GM18502 (cell line): Measurements from ENCODE around the gene RTN4RL1.
"Not testable (repeated sequence)": the region's sequence is repeated elsewhere in the genome, so short reads cannot be mapped to it uniquely, and the experiment has no call there.

Experiments used
- ATAC-seq: cut with Tn5 transposase; IDR thresholded peaks from one replicate; pipeline ENCODE4 v1.9.1; 2021; ENCODE audit warnings: mild to moderate bottlenecking; ENCODE audit not compliant: unreplicated experiment, poor library complexity

RTN4RL1 gene

DNA sequence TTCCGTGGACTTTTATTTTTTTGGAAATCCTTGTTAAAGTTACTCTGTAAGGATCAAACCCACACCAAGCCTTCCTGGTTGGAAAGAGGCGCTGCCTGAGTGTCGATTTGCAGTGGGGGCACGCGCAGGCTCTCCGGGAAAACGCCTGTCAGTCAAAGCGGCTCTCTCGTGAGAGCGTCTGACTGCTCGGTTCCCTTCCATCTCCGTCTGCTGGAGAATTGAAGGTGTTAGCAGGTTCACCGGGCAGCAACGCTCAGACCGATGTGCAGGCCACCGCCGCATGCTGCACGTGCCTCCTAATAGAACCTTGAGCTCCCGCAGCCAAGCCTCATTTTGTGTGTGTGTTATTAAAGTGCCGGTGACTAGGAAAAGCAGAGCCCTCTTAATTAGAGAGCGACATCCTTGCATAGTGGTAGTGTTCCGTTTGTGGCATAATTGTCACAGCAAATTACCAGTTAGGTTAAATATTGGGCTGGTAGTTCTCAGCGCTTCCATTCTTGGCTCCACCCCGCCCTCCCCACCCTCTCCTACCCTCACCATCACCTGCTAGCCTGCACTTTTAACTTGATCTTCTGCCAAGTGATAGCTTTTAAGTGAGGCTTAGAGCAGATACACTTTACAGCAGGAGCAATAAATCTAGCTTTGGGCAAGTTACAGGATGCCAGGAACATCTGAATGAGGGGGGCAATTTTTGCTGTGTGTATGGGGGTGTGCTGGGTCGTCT is 119.8 kb downstream of the RTN4RL1 start:
- no peak for ATAC-seq

DNA sequence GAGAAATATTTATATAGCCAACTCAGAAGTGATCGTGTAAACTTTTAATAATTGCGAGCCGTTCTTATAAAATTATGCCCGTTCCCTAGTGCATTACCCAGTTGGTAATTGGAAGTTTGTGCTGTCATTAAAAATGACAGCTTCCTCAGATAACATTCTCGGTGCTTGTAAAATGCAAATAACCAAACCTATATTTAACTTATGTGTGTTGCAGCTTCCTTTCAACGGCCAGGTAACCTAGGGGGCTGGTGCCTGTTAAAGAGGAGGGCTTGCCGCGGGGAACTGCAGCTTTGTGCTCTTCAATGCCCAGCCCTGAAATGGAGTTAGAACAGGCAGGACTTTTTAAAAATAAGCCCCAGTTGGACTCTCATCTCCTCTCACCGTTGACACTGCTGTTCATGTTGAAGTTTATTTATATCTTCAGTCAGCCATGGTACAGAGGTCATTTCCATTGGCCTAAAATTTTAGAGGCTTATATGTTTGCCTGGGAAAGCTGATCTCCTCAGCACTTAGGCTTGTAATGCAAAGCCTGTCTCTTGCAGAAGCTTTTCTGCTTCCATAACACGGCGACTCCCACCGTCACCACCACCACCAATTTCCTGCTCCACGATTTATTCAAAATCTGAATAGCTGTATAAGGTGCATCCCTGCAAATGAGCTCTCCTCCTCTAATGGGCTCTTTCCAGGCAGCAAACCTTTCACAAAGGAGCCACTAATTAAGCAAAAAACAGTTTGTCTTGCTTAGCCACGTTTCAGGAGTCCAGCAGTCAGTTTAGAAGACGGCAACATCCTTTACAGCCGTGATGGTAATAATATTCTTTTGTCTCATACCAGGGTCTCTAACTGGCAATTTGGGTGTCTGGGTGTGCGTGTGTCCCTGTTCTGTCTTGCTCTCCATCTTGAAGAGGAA is 120.6 kb downstream of the RTN4RL1 start:
- no peak for ATAC-seq

DNA sequence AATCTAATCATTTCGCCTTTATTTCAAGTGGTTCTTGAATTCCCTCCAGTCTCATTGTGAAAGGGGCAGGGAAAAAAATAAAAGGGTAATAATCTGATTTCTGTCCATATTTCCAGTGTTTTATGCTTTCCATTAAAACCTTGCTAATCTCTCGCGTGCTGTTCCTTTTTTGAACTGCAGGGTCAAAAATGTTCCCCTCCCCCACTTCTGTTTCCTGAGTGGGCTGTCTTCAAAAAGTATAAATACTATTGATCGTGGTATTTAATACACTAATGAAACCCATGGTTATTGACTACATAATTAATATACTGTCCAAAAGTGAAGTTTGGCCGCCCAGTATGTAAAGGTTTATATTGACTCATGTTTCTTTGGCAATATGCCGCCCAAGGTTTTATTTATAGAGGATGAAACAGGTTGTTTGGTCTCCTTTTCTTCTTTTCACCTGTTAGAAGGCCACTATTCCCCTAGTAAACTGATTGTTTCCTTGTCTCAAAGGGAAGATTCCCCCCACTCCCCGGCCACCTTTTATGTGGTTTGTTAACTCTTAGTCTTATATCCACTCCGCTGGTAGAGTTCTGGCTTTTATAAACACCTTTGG is 125.6 kb downstream of the RTN4RL1 start:
- ATAC-seq, result no peak

DNA sequence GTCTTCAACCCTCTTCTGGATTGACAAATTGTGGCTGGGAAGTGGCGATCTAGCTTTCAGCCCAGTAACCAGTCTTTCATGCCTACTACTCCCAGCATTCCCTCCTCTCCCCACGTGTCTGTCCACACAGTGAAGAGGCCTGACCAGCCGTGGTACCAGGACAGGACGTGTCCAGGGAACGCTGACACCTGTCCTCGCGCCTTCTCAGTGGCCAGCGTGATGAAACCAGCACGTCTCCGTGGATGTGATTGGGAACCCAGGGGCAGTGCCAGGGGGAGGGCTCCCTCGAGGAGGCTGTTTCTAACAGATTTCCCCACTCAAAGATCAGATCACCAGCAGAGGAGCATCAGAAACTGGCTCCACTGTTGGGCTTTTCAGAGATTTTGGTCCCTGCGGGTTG is 126.3 kb downstream of the RTN4RL1 start:
- ATAC-seq, result no peak

DNA sequence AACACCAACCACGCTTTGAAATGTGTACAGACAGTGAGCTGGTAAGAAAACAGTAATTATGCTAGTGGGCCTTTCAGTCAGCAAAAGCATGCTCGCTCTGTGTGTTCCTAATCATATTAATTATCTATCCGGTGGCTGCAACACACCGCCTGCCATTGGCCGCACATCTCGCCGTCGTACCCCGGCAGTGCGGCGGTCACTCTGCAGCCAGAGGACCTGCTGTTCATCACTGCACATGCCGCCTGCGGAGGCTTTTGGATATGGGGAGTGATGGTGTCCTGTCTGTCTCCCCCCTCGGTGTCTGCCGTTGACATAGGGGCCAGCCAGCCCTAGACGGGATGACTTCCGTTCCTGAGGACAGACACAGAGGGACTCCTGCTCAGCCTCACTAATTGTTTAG is 126.8 kb downstream of the RTN4RL1 start:
- no peak for ATAC-seq

DNA sequence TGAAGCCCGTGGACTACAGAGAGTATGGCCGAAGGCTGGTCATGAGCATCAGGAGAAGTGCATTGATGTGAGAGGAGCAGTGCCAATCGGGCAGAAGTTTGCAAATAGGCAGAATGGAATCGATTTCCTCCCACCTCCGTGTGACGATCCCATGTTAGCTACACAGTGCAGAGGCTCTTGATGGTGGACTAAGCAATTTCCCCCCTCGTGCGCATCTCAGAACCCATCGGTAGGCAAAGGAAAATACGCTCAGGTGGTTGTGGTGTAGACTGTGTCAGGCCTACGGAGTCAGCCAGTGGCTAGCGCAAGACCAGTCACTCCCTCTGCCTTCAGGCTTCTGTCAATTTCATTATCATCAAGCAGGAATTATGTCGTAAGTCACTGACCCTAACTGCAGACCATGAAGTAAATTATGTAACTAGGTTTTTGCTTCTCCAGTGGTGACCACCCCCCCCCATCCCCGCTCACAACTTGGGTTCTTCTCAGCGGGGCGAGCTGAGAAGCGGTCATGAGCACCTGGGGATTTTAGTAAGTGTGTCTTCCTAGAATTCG is 128.0 kb downstream of the RTN4RL1 start:
- no peak for ATAC-seq

DNA sequence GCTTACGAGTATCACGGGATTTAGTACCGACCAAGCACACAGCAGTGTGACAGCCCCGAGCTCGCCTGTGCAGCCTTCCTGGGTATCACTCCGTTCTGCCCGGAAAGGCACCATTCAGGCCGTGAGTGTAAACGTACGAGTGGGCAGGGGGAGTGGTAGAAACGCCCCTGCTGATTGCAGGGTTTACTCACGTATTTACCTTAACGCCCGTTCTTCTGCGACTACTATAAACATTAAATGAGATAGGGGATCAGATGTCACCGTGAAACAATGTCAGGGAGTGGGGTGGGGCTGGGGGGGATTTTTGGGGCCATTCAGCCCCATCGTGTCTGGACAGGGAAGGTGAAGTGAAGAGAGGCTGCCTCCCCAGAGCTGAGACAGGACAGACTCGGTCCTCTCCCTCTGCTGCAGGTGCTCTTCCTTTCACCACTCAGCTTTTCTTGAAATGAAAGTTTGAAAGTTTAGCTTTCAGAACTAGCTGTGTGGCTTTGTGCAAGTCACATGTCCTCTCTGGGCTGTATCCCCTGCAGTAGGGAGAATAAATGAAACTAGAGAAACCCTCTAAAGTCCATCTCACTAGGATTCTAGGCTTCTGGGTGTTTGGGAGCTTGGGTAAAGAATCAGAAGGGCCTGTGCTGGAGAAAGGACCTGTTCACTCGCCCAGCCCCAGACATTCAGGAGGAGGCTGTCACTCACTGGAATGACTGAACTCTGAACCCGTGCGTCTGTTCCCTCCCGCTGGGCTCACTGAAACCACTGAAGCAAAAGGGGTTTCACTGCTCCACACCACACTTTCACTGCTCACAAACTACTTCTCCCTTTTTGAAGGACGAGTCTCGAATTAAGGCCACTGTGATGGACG is 128.7 kb downstream of the RTN4RL1 start:
- ATAC-seq, result peak; percentile 54

DNA sequence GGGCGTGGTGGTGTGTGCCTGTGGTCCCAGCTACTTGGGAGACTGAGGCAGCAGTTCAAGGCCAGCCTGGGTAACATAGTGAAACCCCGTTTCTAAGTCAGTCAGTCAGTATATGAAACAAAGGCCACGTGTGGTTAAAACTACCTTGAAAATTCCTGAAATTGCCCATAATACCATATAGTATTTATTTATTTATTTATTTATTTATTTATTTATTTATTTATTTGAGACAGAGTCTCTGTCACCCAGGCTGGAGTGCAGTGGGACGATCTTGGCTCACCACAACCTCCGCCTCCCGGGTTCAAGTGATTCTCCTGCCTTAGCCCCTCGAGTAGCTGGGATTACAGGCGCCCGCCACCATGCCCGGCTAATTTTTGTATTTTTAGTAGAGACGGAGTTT is 129.7 kb downstream of the RTN4RL1 start:
- not testable (repeated sequence) for ATAC-seq

DNA sequence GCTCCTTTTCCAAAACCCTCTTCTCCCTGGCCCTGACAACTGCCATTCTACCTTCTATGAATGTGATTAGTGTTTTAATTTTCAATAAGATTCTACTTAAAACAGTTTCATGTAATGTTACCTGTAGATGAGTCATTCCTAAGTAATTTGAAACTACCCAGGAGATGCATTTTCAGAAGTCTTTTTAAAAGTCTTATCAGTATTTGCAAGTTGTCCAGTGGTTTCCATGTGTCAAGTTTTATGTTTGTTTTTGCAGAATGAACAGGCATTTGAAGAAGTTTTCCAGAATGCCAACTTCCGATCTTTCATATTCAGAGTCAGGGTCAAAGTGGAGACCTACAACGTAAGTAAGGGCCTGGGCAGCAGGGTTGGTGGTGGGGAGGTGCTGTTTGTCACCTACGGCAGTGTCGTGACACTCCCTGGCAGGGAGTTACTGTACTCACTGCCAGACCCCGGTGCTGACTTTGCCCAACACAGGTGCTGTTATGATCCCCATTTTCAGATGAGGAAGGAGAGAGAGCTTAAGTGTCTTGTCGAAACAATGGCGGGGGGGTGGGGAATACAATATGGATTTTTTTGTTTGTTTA is 130.3 kb downstream of the RTN4RL1 start:
- ATAC-seq, result no peak

DNA sequence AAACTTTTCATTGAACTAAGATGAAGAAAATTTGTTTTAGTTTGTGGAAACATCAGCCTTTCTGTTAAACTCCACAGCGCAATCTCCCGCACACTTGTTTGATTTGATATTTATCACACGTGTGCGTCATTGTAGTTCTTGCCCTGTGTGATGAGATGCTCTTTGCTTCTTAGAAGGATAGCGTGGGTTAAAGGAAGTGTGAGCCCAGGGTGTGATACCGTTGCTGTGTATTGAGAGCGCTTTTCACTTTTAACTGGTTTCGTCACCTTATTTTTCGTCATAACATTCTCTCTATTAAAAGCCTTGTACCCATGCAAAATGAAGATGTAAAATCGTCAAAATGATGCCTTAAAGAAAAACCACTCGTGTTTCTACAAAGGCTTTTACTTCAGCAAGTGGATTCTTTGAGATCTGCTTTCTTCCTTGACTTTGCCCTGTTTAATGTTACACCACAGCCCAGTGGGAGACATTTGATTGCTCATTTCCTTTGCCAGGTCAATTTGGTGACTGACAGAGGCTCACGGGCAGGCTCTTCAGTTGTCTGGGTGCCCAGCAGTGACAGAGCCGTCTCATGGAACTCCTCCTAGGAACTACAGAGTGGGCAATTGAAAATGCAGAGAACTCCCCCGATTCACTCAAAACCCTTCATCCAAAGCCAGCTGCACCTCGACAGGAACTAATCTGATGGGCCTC is 134.2 kb downstream of the RTN4RL1 start:
- ATAC-seq, result no peak

DNA sequence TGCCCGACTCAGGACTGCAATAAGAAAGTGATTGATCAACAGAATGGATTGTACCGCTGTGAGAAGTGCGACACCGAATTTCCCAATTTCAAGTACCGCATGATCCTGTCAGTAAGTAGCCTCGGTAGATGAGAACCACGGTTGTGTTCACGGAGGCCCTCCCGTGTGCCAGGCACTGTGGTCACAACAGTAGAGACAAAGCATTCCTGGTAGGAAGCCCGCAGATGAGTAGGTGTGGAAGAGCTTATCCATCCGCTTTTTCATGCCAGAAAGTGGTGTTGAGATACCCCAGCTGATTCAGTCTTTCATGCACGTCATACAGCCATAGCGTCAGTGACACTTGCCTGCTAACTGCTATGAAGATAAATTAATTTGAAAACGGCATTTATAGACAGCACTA is 136.4 kb downstream of the RTN4RL1 start:
- ATAC-seq, result no peak
